ENCODE results near the gene LRRC52.

LRRC52 gene

DNA sequence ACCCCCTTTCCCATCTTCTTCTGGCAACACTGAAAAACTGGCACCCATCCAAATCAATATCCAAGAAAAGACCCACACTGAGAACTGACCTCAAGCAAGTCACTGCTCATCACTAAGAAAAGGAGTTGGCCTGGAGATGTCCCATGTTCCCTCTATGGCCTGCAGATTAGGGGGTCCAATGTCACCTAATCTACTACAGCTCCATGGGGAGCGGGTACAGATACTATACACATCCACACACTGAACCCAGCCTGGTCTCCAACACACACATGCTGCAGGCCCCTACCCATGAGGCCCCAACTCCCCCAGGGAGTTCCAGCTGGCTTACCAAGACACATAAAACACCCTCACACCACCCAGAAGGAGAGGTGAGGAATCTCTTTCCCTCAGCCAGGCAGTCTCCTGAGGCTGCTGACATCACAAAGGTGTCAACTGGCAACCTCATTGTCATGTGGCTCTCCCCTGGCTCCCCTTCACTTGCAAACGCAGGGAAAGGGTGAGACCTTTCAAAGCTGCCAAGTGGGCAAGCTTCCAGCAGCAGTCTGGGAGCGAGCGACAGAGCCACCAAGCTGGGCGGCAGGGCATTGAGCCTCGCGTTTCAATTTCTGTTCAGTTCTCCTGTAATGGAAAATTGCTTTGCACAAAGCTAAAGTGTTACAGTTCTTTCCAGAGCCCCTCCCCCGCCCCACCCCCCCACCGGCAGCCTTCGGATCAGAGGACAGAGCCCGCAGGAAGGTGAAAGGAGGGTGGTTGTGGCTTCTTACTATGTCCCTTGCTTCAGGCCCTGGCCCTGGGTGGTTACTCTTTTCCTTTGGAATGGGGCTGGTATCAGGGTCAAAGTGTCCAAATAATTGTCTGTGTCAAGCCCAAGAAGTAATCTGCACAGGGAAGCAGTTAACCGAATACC, at the start of gene LRRC52:
Gene LRRC52, plus strand, starts transcription at position 469 of the 907 bp plus-strand sequence. Its CDS starts 297 bp downstream, at position 766.
- DNase-seq (ENCODE audit: low read depth), result no peak

DNA sequence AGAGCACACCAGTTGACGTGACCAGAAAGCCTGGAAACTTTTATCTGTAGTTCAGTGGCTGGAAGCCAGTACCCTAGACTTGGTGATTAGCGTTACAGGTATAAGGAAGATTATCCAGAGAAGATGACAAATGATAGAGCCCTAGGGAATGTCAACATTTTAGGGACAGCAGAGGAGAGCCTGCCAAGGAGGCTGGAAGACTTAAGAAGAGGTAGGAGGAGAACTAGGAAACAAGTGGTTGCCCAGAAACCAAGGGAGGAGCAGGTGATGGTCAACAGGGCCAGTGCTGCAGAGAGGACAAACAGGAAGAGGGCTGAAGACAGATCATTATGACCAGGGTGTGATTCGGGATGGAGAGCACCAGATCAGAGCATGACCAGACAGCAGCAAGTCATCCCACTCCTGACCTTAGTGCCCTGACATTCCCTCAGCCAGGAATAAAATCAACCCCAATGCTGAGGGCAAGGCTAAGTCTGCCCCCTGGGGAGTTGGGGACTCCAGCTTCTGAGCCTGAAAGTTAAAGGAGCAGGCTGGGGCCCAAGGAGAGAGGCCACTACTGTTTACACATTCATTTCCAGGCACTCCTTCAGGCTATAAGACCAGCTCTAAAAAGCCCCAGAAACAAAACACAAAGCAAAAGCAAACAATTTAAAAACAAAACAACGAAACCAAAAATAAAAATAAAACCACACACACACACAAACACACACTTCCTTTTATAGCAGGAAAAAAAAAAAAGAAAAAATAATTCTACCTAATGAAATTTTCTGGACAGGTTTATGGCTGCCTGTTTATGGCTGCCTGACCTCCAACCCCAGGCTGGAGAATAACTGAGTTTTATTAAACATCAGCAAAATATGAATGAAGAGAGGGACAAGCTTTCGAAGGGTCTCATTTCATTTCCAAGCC, 48.6 kb upstream of the LRRC52 start:
- no peak for DNase-seq (ENCODE audit: low read depth)

GRCh38 chr1:165495858-165496205, 48.0 kb upstream of the LRRC52 start:
- DNase-seq (ENCODE audit: low read depth), result no peak

- no peak for DNase-seq (ENCODE audit: low read depth)
Measured at GRCh38 chr1:165496501-165496900, 47.3 kb upstream of the LRRC52 start.

- DNase-seq (ENCODE audit: low read depth), result no peak
Measured at GRCh38 chr1:165497069-165498013, 46.5 kb upstream of the LRRC52 start.

- DNase-seq (ENCODE audit: low read depth), result no peak
Measured at GRCh38 chr1:165501330-165501969, 42.4 kb upstream of the LRRC52 start.

DNA sequence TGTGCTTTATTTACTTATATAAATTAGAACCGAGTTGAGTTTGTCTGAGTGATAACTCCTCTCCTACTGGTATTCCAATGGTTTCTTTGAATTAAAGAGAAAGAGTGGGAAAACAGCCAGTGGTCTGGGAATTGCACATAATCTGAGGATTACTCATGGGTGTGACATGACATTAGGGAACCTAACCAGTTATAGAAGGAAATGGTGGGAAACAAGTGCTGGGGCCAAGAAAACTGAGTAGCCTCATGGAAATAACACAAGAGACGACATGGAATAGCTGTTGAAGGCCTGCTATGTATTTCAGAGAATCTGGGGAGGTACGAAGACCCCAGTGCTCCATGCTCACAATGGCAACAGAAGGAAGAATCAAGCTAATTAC, 41.8 kb upstream of the LRRC52 start:
- DNase-seq (ENCODE audit: low read depth), result no peak

- DNase-seq (ENCODE audit: low read depth), result no peak
Measured at GRCh38 chr1:165507570-165507969, 36.2 kb upstream of the LRRC52 start.

GRCh38 chr1:165508291-165508690, 35.5 kb upstream of the LRRC52 start:
- DNase-seq (ENCODE audit: low read depth), result no peak

DNA sequence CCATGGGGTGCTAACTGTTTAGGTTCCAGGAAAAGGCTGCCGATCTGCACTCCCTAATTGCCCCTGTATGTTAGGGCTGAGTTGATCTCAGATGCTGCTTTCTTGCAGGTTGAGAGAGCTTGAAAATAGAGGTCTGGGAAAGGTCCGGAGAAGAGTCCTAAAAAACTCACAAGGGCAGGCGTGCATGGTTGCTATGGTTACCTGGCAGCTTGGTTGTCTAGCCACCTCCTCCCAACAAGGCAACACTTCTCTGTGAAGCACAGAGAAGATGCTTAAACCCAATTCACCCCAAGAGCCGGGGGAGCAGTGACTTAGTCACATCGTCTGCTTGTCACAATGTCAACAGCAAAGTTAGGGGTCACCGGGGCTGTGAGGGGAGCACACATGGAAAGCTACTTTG, 31.0 kb upstream of the LRRC52 start:
- no peak for DNase-seq (ENCODE audit: low read depth)

DNA sequence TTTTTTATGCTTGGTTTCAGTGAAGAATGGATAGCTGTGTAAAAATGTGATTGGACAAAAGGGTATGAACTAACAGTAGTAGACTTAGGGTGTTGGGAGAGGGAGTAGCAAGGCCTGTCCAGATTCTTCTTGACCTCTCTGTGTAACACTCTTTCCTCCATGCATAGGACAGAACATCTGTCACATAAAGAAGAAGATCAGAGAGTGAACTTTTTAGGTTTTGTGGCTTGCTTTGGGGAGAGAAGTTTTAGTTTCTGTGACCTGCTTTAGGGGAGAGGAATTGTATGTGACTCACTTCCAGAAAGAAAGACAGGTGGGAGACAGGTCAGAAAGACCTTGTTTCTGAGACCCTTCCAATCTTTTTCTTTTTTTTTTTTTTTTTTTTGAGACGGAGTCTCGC, 27.3 kb upstream of the LRRC52 start:
- DNase-seq (ENCODE audit: low read depth), result no peak

DNA sequence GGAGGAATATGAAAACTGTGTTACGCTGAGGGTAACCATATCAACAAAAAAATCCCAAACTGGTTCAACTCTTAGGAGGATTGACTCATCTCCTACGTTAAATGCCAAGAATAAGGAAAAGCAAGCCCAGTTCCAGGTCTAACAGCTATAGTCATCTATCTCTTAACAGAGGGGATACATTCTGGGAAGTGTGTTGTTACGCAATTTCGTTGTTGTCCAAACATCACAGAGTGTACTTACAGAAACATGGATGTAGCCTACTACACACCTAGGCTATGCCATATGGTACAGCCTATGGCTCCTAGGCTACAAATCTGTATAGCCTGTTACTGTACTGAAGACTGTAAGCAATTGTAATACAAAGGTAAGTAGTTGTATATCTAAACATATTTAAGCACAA, 23.2 kb upstream of the LRRC52 start:
- DNase-seq (ENCODE audit: low read depth), result no peak

GRCh38 chr1:165524639-165525285, 19.0 kb upstream of the LRRC52 start:
- DNase-seq (ENCODE audit: low read depth), result no peak

DNA sequence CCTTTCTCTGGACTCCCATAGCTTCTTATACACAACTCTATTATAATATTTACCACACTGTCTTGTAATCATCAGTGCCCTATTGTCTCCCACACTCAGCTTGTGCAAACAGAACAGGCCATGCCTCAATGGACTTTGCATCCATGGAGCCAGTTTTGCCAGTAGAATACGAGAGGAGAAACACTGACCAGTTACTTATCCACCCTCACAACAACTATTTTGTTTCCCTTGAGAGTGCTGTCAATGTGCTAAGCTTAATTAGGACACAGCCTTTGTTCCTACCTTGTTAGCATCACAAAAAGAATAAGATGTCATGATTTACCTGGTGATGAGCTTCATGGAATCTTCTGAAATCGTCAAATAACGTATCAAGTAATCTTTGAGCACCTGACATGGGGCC, 18.1 kb upstream of the LRRC52 start:
- DNase-seq (ENCODE audit: low read depth), result no peak

GRCh38 chr1:165527251-165528007, 16.4 kb upstream of the LRRC52 start:
- DNase-seq (ENCODE audit: low read depth), result no peak

GRCh38 chr1:165531021-165531420, 12.8 kb upstream of the LRRC52 start:
- DNase-seq (ENCODE audit: low read depth), result no peak

- DNase-seq (ENCODE audit: low read depth), result no peak
Measured at GRCh38 chr1:165532053-165532452, 11.7 kb upstream of the LRRC52 start.

GRCh38 chr1:165533254-165533653, 10.5 kb upstream of the LRRC52 start:
- DNase-seq (ENCODE audit: low read depth), result no peak

DNA sequence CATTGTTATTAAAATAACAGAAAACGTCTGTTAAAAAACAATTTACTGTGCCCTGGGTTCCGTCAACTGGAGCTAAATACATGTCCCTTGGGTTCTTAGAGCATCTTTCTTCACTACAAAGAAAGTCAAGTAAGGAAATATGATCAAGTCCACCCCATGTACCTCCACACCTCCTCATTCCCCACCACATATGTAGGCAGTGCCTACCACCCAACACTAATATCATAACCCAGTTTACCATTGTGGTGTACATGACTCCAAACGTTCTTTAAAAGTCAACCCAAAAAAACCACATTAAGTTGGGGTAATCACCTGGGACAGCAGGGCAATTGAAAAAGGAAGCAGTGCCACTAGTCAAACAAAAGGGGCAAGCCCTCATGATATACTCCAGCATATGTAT, 7.8 kb upstream of the LRRC52 start:
- DNase-seq (ENCODE audit: low read depth), result no peak
